Measurements from ENCODE around the gene B4GALT6. TPM values are rescaled to one million over a fixed set of nuclear protein-coding genes. Genes with fewer than 3 reads are reported as not detected.

Gene B4GALT6
- total RNA-seq, 3 donors from 2014 or later (not counting 1 experiment from before 2014, with no cell fraction given), result 18.6 to 33.0 (median 20.6) TPM

GRCh38 chr18:31697351-31698298 is 13.2 kb upstream of the B4GALT6 start:
- Mint-ChIP-seq H3K27me3 (ENCODE audit: low read depth in 2 of 2) (no peaks in the 10 kb centered on the region), H3K9me3 (peaks cover 0 to 2% of the 10 kb centered on the region in 2 donors), H3K36me3 (no peaks in the 10 kb centered on the region), H3K4me3 (no peak overlapping the region), H3K4me1 (peaks cover 11% of the 10 kb centered on the region in 2 donors), H3K27ac (no peak overlapping the region)
- Histone ChIP-seq H3K4me1 (ENCODE audit: control insufficient read depth, insufficient read depth, low read length) (no peaks in the 10 kb centered on the region), H3K27me3 (ENCODE audit: control insufficient read depth, insufficient read depth, low read length) (no peaks in the 10 kb centered on the region), H3K9me3 (ENCODE audit: control insufficient read depth, insufficient read depth, low read length) (no peaks in the 10 kb centered on the region), H3K36me3 (ENCODE audit: control insufficient read depth, insufficient read depth, low read length) (no peaks in the 10 kb centered on the region), H3K4me3 (ENCODE audit: low read length) (no peak overlapping the region), H3K27ac (ENCODE audit: low read length) (no peak overlapping the region)
- ATAC-seq (no peak), DNase-seq (no peak)
- intact Hi-C loops (cut with micrococcal nuclease), result no loop called here
- no peak for TF ChIP-seq CTCF (IDR thresholded peaks at IDR 0.05)
- no CpG with 5 or more reads among the region's 6 CpGs for WGBS (ENCODE audit: insufficient coverage)

- no peak for TF ChIP-seq CTCF (IDR thresholded peaks at IDR 0.05)
- intact Hi-C loops (cut with micrococcal nuclease), result no loop called here
- Histone ChIP-seq H3K9me3 (ENCODE audit: control insufficient read depth, insufficient read depth, low read length) (no peaks in the 10 kb centered on the region), H3K36me3 (ENCODE audit: control insufficient read depth, insufficient read depth, low read length) (no peaks in the 10 kb centered on the region), H3K27me3 (ENCODE audit: control insufficient read depth, insufficient read depth, low read length) (peaks cover 2% of the 10 kb centered on the region), H3K27ac (ENCODE audit: low read length) (no peak overlapping the region), H3K4me3 (ENCODE audit: low read length) (no peak overlapping the region), H3K4me1 (ENCODE audit: control insufficient read depth, insufficient read depth, low read length) (no peaks in the 10 kb centered on the region)
- peaks cover 0 to 2% of the 10 kb centered on the region in 2 donors for H3K9me3 Mint-ChIP-seq
- no peaks in the 10 kb centered on the region for H3K36me3 Mint-ChIP-seq
- H3K4me1 Mint-ChIP-seq, result peaks cover 1 to 3% of the 10 kb centered on the region in 2 donors
- ATAC-seq (no peak), DNase-seq (no peak)
- H3K27ac Mint-ChIP-seq, result no peak overlapping the region
- 93% methylated on average over 2 of the region's 3 CpGs for WGBS (ENCODE audit: insufficient coverage)
- no peak overlapping the region for H3K4me3 Mint-ChIP-seq
- peaks cover 0 to 4% of the 10 kb centered on the region in 2 donors for H3K27me3 Mint-ChIP-seq (ENCODE audit: low read depth in 2 of 2)
These were observed 11.6 kb upstream of the B4GALT6 start for GRCh38 chr18:31695989-31696388.

- ATAC-seq (no peak), DNase-seq (no peak)
- H3K9me3 ChIP-seq (ENCODE audit: control insufficient read depth, insufficient read depth, low read length), result no peaks in the 10 kb centered on the region
- peaks cover 2% of the 10 kb centered on the region for H3K27me3 ChIP-seq (ENCODE audit: control insufficient read depth, insufficient read depth, low read length)
- WGBS (ENCODE audit: insufficient coverage), result 82% methylated on average over 2 of the region's 2 CpGs
- H3K4me3 ChIP-seq (ENCODE audit: low read length), result no peak overlapping the region
- H3K4me1 Mint-ChIP-seq, result no peaks in the 10 kb centered on the region
- H3K36me3 Mint-ChIP-seq, result no peaks in the 10 kb centered on the region
- peaks cover 0 to 4% of the 10 kb centered on the region in 2 donors for H3K27me3 Mint-ChIP-seq (ENCODE audit: low read depth in 2 of 2)
- no peak for TF ChIP-seq CTCF (IDR thresholded peaks at IDR 0.05)
- H3K9me3 Mint-ChIP-seq, result peaks cover 0 to 2% of the 10 kb centered on the region in 2 donors
- no peak overlapping the region for H3K27ac ChIP-seq (ENCODE audit: low read length)
- H3K27ac Mint-ChIP-seq, result no peak overlapping the region
- H3K36me3 ChIP-seq (ENCODE audit: control insufficient read depth, insufficient read depth, low read length), result no peaks in the 10 kb centered on the region
- intact Hi-C loops (cut with micrococcal nuclease), result no loop called here
- no peak overlapping the region for H3K4me3 Mint-ChIP-seq
- H3K4me1 ChIP-seq (ENCODE audit: control insufficient read depth, insufficient read depth, low read length), result no peaks in the 10 kb centered on the region
These were observed 9.9 kb upstream of the B4GALT6 start for GRCh38 chr18:31694297-31694696.
